Ovary (tissue), 3 donors: ENCODE data around the gene STEAP3.

Experiments used
- CTCF ChIP-seq, 3 donors: fragments of 450-650 bp in 2 of 3; fragments of 200-600 bp in 1 of 3; IDR thresholded peaks; one replicate each; pipeline versions ENCODE4 v1.5.1 to v1.8.0; 2016 to 2022; ENCODE audit warnings: antibody characterized with exemption in 3 of 3, mild to moderate bottlenecking in 1 of 3
- EP300 ChIP-seq: sonication (generic); formaldehyde crosslinking; IDR thresholded peaks from one replicate; pipeline ENCODE4 v1.6.1; 2017; ENCODE audit warnings: antibody characterized with exemption
- POLR2A ChIP-seq: fragments of 450-650 bp; IDR thresholded peaks from one replicate; pipeline ENCODE4 v1.6.1; 2017; ENCODE audit warnings: antibody characterized with exemption, mild to moderate bottlenecking, moderate library complexity
- donor health status: DM: no; HTN: no; CAD: no.

GRCh38 chr2:119233326-119234020, 9.8 kb downstream of the STEAP3 start:
- TF ChIP-seq CTCF (IDR thresholded peaks at IDR 0.05), result no peak
- no peak for TF ChIP-seq POLR2A
- TF ChIP-seq EP300, result no peak
